Activated CD4-positive, alpha-beta memory T cell treated with anti-CD3 and anti-CD28 coated beads, Interleukin-2, amount 10 ng/mL, durations not matched to agents 7 days and 5 days (primary cell): ENCODE measurements around the gene NR3C2. TPM values are rescaled to one million over a fixed set of nuclear protein-coding genes. Genes with fewer than 3 reads are reported as not detected.
"Not testable (repeated sequence)": the region's sequence is repeated elsewhere in the genome, so short reads cannot be mapped to it uniquely, and the experiment has no call there.

Experiments used
- CTCF ChIA-PET: fragments of 350-600 bp; sonication (Branson Sonifier 250); formaldehyde crosslinking; loops from one replicate; lab custom pipeline; 2021; ENCODE audit warnings: antibody characterized with exemption, inconsistent platforms; lab: Charles Lee
- POLR2A ChIA-PET: fragments of 350-600 bp; sonication (Branson Sonifier 250); formaldehyde crosslinking; loops from one replicate; lab custom pipeline; 2021; ENCODE audit warnings: antibody characterized with exemption; lab: Charles Lee
- DNase-seq: peaks from one replicate; pipeline ENCODE4 v3.0.0-alpha.2; 2020
- H3K27ac Mint-ChIP-seq: one replicate; pipeline ENCODE4 v1.8.0; 2021; ENCODE audit warnings: mild to moderate bottlenecking, mixed read lengths
- H3K27me3 Mint-ChIP-seq: one replicate; pipeline ENCODE4 v1.8.0; 2021; ENCODE audit warnings: mixed read lengths
- H3K36me3 Mint-ChIP-seq: one replicate; pipeline ENCODE4 v1.8.0; 2021; ENCODE audit warnings: low read depth, mixed read lengths
- H3K4me1 Mint-ChIP-seq: one replicate; pipeline ENCODE4 v1.8.0; 2021; ENCODE audit warnings: mixed read lengths
- H3K4me3 Mint-ChIP-seq: one replicate; pipeline ENCODE4 v1.8.0; 2021; ENCODE audit warnings: mild to moderate bottlenecking, mixed read lengths
- H3K9me3 Mint-ChIP-seq: one replicate; pipeline ENCODE4 v1.8.0; 2021; ENCODE audit warnings: mixed read lengths
- total RNA-seq, 2 experiments: library from RNA; stranded (reverse); gene quantifications; one replicate each; pipeline ENCODE4 v1.2.3, GENCODE V29; 2021

NR3C2 gene
- total RNA-seq, 2 experiments from 2014 or later: 4.1 to 5.0 TPM

- peaks cover 11% of the 10 kb centered on the region for H3K36me3 Mint-ChIP-seq
- not testable (repeated sequence) for H3K27me3 Mint-ChIP-seq
These were observed 319.1 kb downstream of the NR3C2 start for GRCh38 chr4:148123161-148123560.

DNA sequence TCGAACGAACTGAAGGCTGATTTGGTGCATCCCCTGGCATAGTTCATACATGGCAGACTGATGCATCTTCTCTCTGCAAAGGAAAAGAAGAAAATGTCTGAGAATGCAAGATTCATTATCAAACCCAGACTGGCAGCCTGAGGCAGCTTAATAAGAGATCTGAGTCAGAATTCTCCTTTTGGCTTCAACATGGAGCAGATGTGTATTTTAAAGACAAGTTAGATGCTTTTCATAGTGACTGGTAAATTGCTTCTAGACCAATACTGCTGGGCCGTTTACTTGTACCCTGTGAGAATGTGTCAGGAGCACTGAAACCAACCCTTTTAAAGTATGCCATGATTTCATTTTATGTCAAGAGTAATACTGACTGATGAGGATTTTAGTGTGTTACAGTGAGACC lies 322.0 kb downstream of the NR3C2 start:
- CTCF ChIA-PET: no interaction called here
- Mint-ChIP-seq H3K27me3 (no peaks in the 10 kb centered on the region), H3K4me3 (no peak overlapping the region), H3K9me3 (peaks cover 18% of the 10 kb centered on the region), H3K36me3 (peaks cover 11% of the 10 kb centered on the region), H3K27ac (no peak overlapping the region), H3K4me1 (no peaks in the 10 kb centered on the region)
- POLR2A ChIA-PET: no interaction called here
- no peak for DNase-seq

More at GRCh38 chr4:148123161-148123560, 319.1 kb downstream of the NR3C2 start:
- DNase-seq, CTCF ChIA-PET, POLR2A ChIA-PET, H3K4me1 Mint-ChIP-seq, H3K27ac Mint-ChIP-seq, H3K4me3 Mint-ChIP-seq: not testable (repeated sequence)
- peaks cover 22% of the 10 kb centered on the region for H3K9me3 Mint-ChIP-seq

DNA sequence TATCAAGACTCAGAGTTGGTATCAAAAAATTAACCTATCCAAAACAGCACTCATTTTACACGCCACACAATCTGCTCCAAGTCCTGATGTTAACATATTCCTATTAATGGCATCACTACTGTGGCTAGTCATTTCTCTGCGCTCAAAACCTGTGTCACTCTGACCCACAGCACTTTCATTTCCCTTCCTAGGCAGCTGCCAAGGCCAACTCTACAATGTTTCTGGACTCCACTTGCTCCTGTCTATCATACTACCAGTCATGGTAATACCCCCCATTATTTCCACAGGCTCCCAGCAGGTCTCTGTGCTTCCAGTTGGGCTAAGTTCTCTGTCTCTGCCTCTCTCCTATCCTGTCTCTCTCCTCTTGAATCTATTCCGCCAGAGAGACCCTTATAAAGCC lies 323.6 kb downstream of the NR3C2 start:
- Mint-ChIP-seq H3K4me3 (no peak overlapping the region), H3K4me1 (no peaks in the 10 kb centered on the region), H3K27ac (no peak overlapping the region), H3K36me3 (peaks cover 6% of the 10 kb centered on the region), H3K9me3 (peaks cover 9% of the 10 kb centered on the region), H3K27me3 (no peaks in the 10 kb centered on the region)
- ChIA-PET POLR2A (no interaction called here), CTCF (no interaction called here)
- no peak for DNase-seq

DNA sequence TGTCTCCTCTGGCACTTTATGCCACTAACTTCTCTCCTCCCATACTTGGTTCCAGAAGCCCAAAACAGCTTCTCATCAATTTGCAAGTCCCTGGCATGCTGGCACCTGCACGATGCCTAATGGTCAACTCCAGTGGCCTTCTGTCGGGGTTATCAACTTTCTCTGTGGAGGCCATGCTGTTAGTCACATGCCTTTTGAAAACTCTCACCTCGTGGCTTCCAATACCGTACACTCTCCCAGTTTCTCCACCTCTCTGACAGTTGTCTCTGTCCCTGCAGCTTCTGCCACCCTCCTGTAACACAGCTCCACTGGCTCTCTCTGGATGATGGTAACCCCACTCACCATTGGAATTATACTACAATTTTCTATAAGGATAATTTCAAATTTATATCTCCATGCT lies 324.0 kb downstream of the NR3C2 start:
- ChIA-PET CTCF (no interaction called here), POLR2A (no interaction called here)
- H3K27ac Mint-ChIP-seq: no peak overlapping the region
- DNase-seq: no peak
- H3K4me1 Mint-ChIP-seq: no peaks in the 10 kb centered on the region
- peaks cover 1% of the 10 kb centered on the region for H3K36me3 Mint-ChIP-seq
- H3K4me3 Mint-ChIP-seq: no peak overlapping the region
- H3K9me3 Mint-ChIP-seq: peaks cover 5% of the 10 kb centered on the region
- H3K27me3 Mint-ChIP-seq: no peaks in the 10 kb centered on the region

DNA sequence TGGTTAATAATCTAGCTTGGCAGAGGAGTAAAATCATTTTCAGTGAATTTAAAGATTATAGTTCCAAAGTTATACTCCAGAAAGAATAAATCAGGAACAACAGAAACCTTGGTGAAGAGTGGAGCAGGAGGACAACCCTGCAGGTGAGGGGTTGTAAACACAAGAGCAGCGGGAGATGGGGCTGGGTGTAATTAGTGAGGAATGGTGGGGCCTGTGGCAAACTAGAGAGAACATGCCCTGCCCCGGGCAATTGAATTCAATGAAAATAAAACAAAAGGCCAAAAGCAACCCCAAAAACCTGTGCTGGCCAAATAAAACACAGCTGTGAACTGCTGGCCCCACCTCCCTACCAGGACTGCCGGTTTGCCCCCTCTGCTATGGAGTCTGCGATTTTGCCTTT lies 325.2 kb downstream of the NR3C2 start:
- H3K4me3 Mint-ChIP-seq: no peak overlapping the region
- no peaks in the 10 kb centered on the region for H3K36me3 Mint-ChIP-seq
- H3K27me3 Mint-ChIP-seq: no peaks in the 10 kb centered on the region
- no peak overlapping the region for H3K27ac Mint-ChIP-seq
- ChIA-PET CTCF (interaction anchor here (1.1 kb wide), 1 partner anchor 8 kb away, joined by 4 read pairs; no protein-coding TSS in a partner anchor), POLR2A (no interaction called here)
- H3K4me1 Mint-ChIP-seq: no peaks in the 10 kb centered on the region
- DNase-seq: no peak
- H3K9me3 Mint-ChIP-seq: peaks cover 3% of the 10 kb centered on the region

- Mint-ChIP-seq H3K9me3 (peaks cover 3% of the 10 kb centered on the region), H3K27ac (no peak overlapping the region), H3K27me3 (no peaks in the 10 kb centered on the region), H3K36me3 (no peaks in the 10 kb centered on the region), H3K4me3 (no peak overlapping the region), H3K4me1 (no peaks in the 10 kb centered on the region)
- ChIA-PET POLR2A (no interaction called here), CTCF (interaction anchor here (1.1 kb wide), 1 partner anchor 9 kb away, joined by 4 read pairs; no protein-coding TSS in a partner anchor)
- no peak for DNase-seq
These were observed 325.9 kb downstream of the NR3C2 start for GRCh38 chr4:148116264-148116663.

- Mint-ChIP-seq H3K4me1 (no peaks in the 10 kb centered on the region), H3K9me3 (peaks cover 3% of the 10 kb centered on the region), H3K27me3 (no peaks in the 10 kb centered on the region), H3K4me3 (no peak overlapping the region), H3K36me3 (no peaks in the 10 kb centered on the region), H3K27ac (no peak overlapping the region)
- no peak for DNase-seq
- ChIA-PET POLR2A (no interaction called here), CTCF (no interaction called here)
These were observed 327.8 kb downstream of the NR3C2 start for GRCh38 chr4:148114436-148114835.

- no peak overlapping the region for H3K27ac Mint-ChIP-seq
- no peaks in the 10 kb centered on the region for H3K27me3 Mint-ChIP-seq
- H3K4me1 Mint-ChIP-seq: no peaks in the 10 kb centered on the region
- H3K9me3 Mint-ChIP-seq: no peaks in the 10 kb centered on the region
- no peak overlapping the region for H3K4me3 Mint-ChIP-seq
- ChIA-PET CTCF (no interaction called here), POLR2A (no interaction called here)
- H3K36me3 Mint-ChIP-seq: no peaks in the 10 kb centered on the region
- no peak for DNase-seq
These were observed 329.8 kb downstream of the NR3C2 start for GRCh38 chr4:148112231-148112982.

DNA sequence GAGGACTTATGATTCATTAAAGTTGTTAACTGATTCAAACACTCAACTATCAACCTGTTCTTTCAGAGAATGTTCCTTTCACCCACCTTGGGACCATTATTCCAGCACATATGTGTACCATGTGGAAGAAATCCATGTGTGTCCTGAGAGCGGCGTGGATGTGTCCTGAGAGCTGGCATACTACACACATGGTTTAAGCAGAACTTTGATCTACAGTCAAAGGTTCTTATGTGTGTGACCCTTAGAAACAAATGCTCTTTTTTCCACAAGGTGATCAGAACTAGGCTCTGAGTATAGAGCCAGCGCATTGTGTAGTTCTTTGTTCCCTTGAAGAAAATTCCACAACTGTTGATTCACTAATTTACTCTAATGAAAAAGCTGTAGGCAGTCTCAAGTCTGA lies 332.0 kb downstream of the NR3C2 start:
- H3K4me1 Mint-ChIP-seq: no peaks in the 10 kb centered on the region
- H3K36me3 Mint-ChIP-seq: no peaks in the 10 kb centered on the region
- H3K9me3 Mint-ChIP-seq: peaks cover 2% of the 10 kb centered on the region
- DNase-seq: no peak
- POLR2A ChIA-PET: no interaction called here
- H3K27ac Mint-ChIP-seq: no peak overlapping the region
- no peak overlapping the region for H3K4me3 Mint-ChIP-seq
- H3K27me3 Mint-ChIP-seq: no peaks in the 10 kb centered on the region
- CTCF ChIA-PET: no interaction called here

- Mint-ChIP-seq H3K9me3 (peaks cover 2% of the 10 kb centered on the region), H3K4me1 (no peaks in the 10 kb centered on the region), H3K27ac (no peak overlapping the region), H3K36me3 (no peaks in the 10 kb centered on the region), H3K27me3 (no peaks in the 10 kb centered on the region), H3K4me3 (no peak overlapping the region)
- DNase-seq: no peak
- CTCF ChIA-PET: no interaction called here
- POLR2A ChIA-PET: no interaction called here
These were observed 333.0 kb downstream of the NR3C2 start for GRCh38 chr4:148109216-148109615.

GRCh38 chr4:148108766-148109165 lies 333.4 kb downstream of the NR3C2 start:
- Mint-ChIP-seq H3K4me1 (no peaks in the 10 kb centered on the region), H3K9me3 (peaks cover 2% of the 10 kb centered on the region), H3K36me3 (no peaks in the 10 kb centered on the region), H3K27ac (no peak overlapping the region), H3K27me3 (no peaks in the 10 kb centered on the region), H3K4me3 (no peak overlapping the region)
- CTCF ChIA-PET: no interaction called here
- POLR2A ChIA-PET: no interaction called here
- no peak for DNase-seq

GRCh38 chr4:148103597-148104355 lies 338.4 kb downstream of the NR3C2 start:
- no peak overlapping the region for H3K4me3 Mint-ChIP-seq
- ChIA-PET POLR2A (no interaction called here), CTCF (no interaction called here)
- H3K4me1 Mint-ChIP-seq: no peaks in the 10 kb centered on the region
- DNase-seq: no peak
- no peaks in the 10 kb centered on the region for H3K27me3 Mint-ChIP-seq
- no peak overlapping the region for H3K27ac Mint-ChIP-seq
- H3K9me3 Mint-ChIP-seq: peaks cover 2% of the 10 kb centered on the region
- H3K36me3 Mint-ChIP-seq: no peaks in the 10 kb centered on the region

GRCh38 chr4:148101790-148102189 lies 340.4 kb downstream of the NR3C2 start:
- Mint-ChIP-seq H3K4me1 (no peaks in the 10 kb centered on the region), H3K27me3 (no peaks in the 10 kb centered on the region), H3K36me3 (peaks cover 3% of the 10 kb centered on the region), H3K4me3 (no peak overlapping the region), H3K27ac (no peak overlapping the region), H3K9me3 (peaks cover 2% of the 10 kb centered on the region)
- ChIA-PET CTCF (no interaction called here), POLR2A (no interaction called here)
- DNase-seq: no peak
